ENCODE measurements around the gene PFKM.

Gene PFKM

DNA sequence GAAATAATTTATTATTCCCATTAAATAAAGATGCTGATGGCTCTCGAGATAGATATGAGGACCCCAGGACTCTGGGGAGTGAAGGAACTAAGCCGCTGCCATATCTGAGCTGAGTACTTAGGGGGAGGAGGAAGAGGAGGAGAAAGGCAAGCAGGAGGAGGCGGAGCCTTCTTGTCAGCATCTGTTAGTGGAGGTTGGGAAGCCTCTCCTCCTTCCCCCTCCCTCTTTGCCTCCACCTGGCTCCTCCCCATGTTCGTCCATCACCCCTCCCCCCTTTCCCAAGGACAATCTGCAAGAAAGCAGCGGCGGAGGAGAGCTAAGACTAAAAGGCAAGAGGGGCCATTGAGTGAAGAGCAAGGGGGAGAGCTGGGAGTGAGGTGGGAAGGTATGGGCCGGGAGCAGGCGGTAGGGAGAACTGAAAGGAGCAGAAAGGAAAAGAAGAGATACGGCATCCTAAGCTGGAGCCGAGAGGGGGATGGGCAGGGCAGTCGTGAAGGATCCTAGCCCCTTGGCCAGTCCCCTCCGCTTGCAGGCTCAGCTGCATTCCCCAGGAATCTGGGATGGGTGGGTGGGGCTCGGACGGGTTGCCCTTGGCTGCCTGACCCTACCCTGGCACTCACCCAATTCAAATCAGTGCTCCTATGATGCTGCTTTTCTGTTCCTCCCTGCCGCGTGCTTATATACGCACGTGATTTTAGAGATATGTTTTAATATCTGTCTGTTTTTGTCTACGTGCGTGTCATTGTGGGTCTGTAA is at the start of gene PFKM:
Gene PFKM, plus strand, starts transcription at position 287 of the 756 bp plus-strand sequence. CDS start 3,411 bp downstream, outside the sequence.
- H3K4me3 ChIP-seq (ENCODE audit: low read depth, low read length) = peak within 1 kb of the TSS; percentile 61
- TF ChIP-seq, protein P1, sequence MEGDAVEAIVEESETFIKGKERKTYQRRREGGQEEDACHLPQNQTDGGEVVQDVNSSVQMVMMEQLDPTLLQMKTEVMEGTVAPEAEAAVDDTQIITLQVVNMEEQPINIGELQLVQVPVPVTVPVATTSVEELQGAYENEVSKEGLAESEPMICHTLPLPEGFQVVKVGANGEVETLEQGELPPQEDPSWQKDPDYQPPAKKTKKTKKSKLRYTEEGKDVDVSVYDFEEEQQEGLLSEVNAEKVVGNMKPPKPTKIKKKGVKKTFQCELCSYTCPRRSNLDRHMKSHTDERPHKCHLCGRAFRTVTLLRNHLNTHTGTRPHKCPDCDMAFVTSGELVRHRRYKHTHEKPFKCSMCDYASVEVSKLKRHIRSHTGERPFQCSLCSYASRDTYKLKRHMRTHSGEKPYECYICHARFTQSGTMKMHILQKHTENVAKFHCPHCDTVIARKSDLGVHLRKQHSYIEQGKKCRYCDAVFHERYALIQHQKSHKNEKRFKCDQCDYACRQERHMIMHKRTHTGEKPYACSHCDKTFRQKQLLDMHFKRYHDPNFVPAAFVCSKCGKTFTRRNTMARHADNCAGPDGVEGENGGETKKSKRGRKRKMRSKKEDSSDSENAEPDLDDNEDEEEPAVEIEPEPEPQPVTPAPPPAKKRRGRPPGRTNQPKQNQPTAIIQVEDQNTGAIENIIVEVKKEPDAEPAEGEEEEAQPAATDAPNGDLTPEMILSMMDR (IDR thresholded peaks at IDR 0.05; ENCODE audit: low read depth, low read length) = no peak
- TF ChIP-seq MYC (IDR thresholded peaks at IDR 0.05; ENCODE audit: low read depth, low read length) = no peak

DNA sequence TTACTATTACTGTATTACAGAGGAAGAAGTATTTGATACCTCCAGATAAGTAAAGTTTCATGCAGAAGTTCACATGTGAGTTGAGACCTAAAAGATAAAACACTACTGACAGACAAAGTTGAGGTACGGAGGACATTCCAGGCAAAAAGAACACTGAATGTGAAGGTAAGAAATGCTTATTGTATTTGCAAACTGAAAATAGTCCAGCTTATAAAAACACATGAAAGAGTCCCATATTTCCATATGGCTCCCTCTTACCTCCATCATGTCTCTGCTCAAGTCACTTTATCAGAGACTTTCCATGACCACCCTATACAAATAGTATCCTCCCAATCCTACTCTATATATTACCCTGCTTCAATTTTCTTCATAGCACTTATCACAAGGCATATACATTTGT is 49.1 kb upstream of the PFKM start:
- H3K4me3 ChIP-seq (ENCODE audit: low read depth, low read length) = no peak overlapping the region
- DNase-seq (ENCODE audit: low read depth) = no peak
- no peak for TF ChIP-seq POLR2A (IDR thresholded peaks at IDR 0.05; ENCODE audit: extremely low read depth, insufficient read length)
- TF ChIP-seq MYC (IDR thresholded peaks at IDR 0.05; ENCODE audit: low read depth, low read length) = no peak
- TF ChIP-seq, protein P1 (IDR thresholded peaks at IDR 0.05; ENCODE audit: low read depth, low read length) = no peak
- TF ChIP-seq, protein P2, sequence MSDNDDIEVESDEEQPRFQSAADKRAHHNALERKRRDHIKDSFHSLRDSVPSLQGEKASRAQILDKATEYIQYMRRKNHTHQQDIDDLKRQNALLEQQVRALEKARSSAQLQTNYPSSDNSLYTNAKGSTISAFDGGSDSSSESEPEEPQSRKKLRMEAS (IDR thresholded peaks at IDR 0.05; ENCODE audit: low read depth, low read length) = no peak

More for the DNA sequence above, at the start of gene PFKM:
- DNase-seq (ENCODE audit: low read depth) = peak; percentile 76

DNA sequence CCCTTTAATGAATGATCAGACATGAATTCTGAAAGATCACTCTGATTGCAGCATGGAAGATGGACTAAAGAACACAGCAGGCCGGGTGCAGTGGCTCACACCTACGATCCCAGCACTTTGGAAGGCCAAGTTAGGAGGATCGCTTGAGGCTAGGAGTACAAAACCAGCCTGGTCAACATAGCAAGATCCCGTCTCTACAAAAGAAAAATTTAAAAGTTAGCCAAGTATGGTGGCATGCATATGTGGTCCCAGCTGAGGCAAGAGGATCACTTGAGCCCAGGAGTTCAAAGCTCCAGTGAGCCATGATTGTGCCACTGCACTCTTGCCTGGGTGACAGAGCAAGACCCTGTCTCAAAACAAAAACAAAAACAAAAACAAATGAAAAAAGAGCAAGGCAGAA is 48.4 kb upstream of the PFKM start:
- H3K4me3 ChIP-seq (ENCODE audit: low read depth, low read length) = no peak overlapping the region
- no peak for DNase-seq (ENCODE audit: low read depth)
- TF ChIP-seq, protein P1 (IDR thresholded peaks at IDR 0.05; ENCODE audit: low read depth, low read length) = no peak
- TF ChIP-seq MYC (IDR thresholded peaks at IDR 0.05; ENCODE audit: low read depth, low read length) (no peak), POLR2A (IDR thresholded peaks at IDR 0.05; ENCODE audit: extremely low read depth, insufficient read length) (no peak)
- TF ChIP-seq, protein P2 (IDR thresholded peaks at IDR 0.05; ENCODE audit: low read depth, low read length) = no peak

DNA sequence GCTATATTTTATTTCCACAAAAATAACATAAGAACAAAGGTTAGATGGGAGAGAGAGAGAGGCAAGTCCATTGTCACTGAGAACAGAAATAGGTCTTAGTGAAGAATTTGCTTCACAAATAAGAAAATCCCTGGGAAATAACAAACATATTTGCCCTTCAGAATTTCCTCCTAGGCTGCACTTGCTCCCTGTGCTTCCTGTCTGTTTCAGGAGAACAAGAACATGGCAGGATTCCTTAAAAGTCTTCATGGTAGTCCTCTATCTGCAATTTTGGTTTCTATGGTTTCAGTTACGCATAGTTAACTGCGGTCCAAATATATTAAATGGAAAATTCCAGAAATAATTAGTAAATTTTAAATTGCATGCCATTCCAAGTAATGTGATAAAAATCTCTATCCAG is 47.4 kb upstream of the PFKM start:
- no peak overlapping the region for H3K4me3 ChIP-seq (ENCODE audit: low read depth, low read length)
- DNase-seq (ENCODE audit: low read depth) = no peak
- TF ChIP-seq POLR2A (IDR thresholded peaks at IDR 0.05; ENCODE audit: extremely low read depth, insufficient read length) = no peak
- TF ChIP-seq, protein P2 (IDR thresholded peaks at IDR 0.05; ENCODE audit: low read depth, low read length) = no peak
- TF ChIP-seq MYC (IDR thresholded peaks at IDR 0.05; ENCODE audit: low read depth, low read length) = no peak

DNA sequence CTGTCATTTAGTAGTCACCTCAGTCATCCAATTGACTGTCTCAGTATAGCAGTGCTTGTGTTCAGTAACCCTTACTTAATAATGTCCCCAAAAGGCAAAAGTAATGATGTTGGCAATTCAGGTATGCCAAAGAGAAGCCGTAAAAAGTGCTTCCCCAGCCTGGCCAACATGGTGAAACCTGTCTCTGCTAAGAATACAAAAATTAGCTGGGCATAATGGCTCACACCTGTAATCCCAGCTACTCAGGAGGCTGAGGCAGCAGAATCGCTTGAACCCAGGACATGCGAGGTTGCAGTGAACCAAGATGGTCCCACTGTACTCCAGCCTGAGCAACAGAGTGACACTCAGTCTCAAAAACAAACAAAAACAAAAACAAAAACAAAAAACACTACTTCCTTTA is 46.9 kb upstream of the PFKM start:
- H3K4me3 ChIP-seq (ENCODE audit: low read depth, low read length) = no peak overlapping the region
- DNase-seq (ENCODE audit: low read depth) = no peak
- TF ChIP-seq, protein P1 (IDR thresholded peaks at IDR 0.05; ENCODE audit: low read depth, low read length) = no peak
- no peak for TF ChIP-seq POLR2A (IDR thresholded peaks at IDR 0.05; ENCODE audit: extremely low read depth, insufficient read length)
- TF ChIP-seq, protein P2 (IDR thresholded peaks at IDR 0.05; ENCODE audit: low read depth, low read length) = no peak

DNA sequence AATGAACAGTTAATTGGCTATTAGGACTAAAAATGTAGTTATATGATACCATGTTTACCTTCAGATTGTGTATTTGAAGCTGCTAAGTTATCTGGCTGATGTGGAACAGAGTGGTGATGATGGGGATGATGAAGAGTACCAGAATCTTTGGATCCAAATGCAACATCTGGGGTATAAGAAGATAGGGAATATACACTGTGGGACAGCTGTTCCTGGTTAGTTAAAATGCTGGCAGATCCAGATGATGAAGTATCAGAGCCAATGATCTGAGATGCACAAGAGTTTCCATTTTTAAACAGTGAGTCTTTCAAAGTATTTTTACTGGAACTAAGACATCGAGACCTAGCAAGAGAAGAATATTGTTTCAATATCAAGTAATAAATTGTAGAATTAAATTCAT is 44.9 kb upstream of the PFKM start:
- no peak overlapping the region for H3K4me3 ChIP-seq (ENCODE audit: low read depth, low read length)
- no peak for DNase-seq (ENCODE audit: low read depth)
- TF ChIP-seq POLR2A (IDR thresholded peaks at IDR 0.05; ENCODE audit: extremely low read depth, insufficient read length) (no peak), MYC (IDR thresholded peaks at IDR 0.05; ENCODE audit: low read depth, low read length) (no peak)
- TF ChIP-seq, protein P2 (IDR thresholded peaks at IDR 0.05; ENCODE audit: low read depth, low read length) = no peak
- TF ChIP-seq, protein P1 (IDR thresholded peaks at IDR 0.05; ENCODE audit: low read depth, low read length) = no peak

Measured in NB4 (cell line).